GM23248 (cell line): ENCODE results near the gene MPDU1. TPM values are rescaled to one million over a fixed set of nuclear protein-coding genes. Genes with fewer than 3 reads are reported as not detected.

Experiments
- DNase-seq: peaks from one replicate; pipeline ENCODE4 v3.0.0-alpha.2; 2015
- H2AFZ ChIP-seq: fragments of 200-600 bp; sonication (generic); 2 replicates; pipeline ENCODE4 v1.6.1; 2016; ENCODE audit warnings: antibody characterized with exemption
- H3F3A ChIP-seq: fragments of 200-600 bp; sonication (generic); 2 replicates; pipeline ENCODE4 v1.6.1; 2016; ENCODE audit warnings: mild to moderate bottlenecking, antibody characterized with exemption, mixed run types; ENCODE audit not compliant: insufficient read depth
- H3K27ac ChIP-seq: fragments of 200-600 bp; sonication (generic); 2 replicates; pipeline ENCODE4 v1.5.1; 2016; ENCODE audit warnings: mild to moderate bottlenecking
- H3K27me3 ChIP-seq: fragments of 200-600 bp; sonication (generic); replicated peaks from 2 replicates; pipeline ENCODE4 v1.6.1; 2016; ENCODE audit warnings: mild to moderate bottlenecking; ENCODE audit not compliant: insufficient read depth
- H3K36me3 ChIP-seq: fragments of 200-600 bp; sonication (generic); 2 replicates; pipeline ENCODE4 v1.6.1; 2016; ENCODE audit warnings: low read depth, mild to moderate bottlenecking
- H3K4me1 ChIP-seq: fragments of 200-600 bp; sonication (generic); 2 replicates; pipeline ENCODE4 v1.6.1; 2016; ENCODE audit warnings: mild to moderate bottlenecking; ENCODE audit not compliant: insufficient read depth
- H3K4me2 ChIP-seq: fragments of 200-600 bp; sonication (generic); one replicate; pipeline ENCODE4 v1.6.1; 2016; ENCODE audit warnings: mild to moderate bottlenecking; ENCODE audit not compliant: unreplicated experiment
- H3K4me3 ChIP-seq: fragments of 200-600 bp; sonication (generic); 2 replicates; pipeline ENCODE4 v1.5.1; 2016; ENCODE audit warnings: mild to moderate bottlenecking
- H3K79me2 ChIP-seq: fragments of 200-600 bp; sonication (generic); 2 replicates; pipeline ENCODE4 v1.6.1; 2016; ENCODE audit warnings: mild to moderate bottlenecking; ENCODE audit not compliant: insufficient read depth
- H3K9ac ChIP-seq: fragments of 200-600 bp; sonication (generic); 2 replicates; pipeline ENCODE4 v1.6.1; 2016; ENCODE audit warnings: mild to moderate bottlenecking
- H3K9me2 ChIP-seq: fragments of 200-600 bp; sonication (generic); 2 replicates; pipeline ENCODE4 v1.6.1; 2016; ENCODE audit warnings: mixed run types, mild to moderate bottlenecking, moderate library complexity; ENCODE audit not compliant: insufficient read depth
- H3K9me3 ChIP-seq: fragments of 200-600 bp; sonication (generic); one replicate; pipeline ENCODE4 v1.6.1; 2017; ENCODE audit warnings: low read depth
- H4K20me1 ChIP-seq: fragments of 200-600 bp; sonication (generic); 2 replicates; pipeline ENCODE4 v1.6.0; 2016; ENCODE audit not compliant: insufficient read depth
- EZH2 ChIP-seq: fragments of 200-600 bp; sonication (generic); IDR thresholded peaks from 2 replicates; pipeline ENCODE4 v1.6.1; 2018; ENCODE audit warnings: antibody characterized with exemption, mild to moderate bottlenecking; ENCODE audit not compliant: insufficient read depth, poor library complexity, severe bottlenecking
- EZH2phosphoT487 ChIP-seq: fragments of 200-600 bp; sonication (generic); IDR thresholded peaks from 2 replicates; pipeline ENCODE4 v1.6.1; 2018; ENCODE audit warnings: antibody characterized with exemption, moderate library complexity, mild to moderate bottlenecking, low read depth; ENCODE audit not compliant: insufficient read depth
- WGBS, 2 experiments: methylation state at CpG; one replicate each; pipeline ENCODE4 v1.1.6; 2015 to 2017; ENCODE audit warnings: low lambda C conversion rate in 2 of 2, low coverage in 1 of 2; ENCODE audit errors: missing lambda C conversion rate in 2 of 2; 5-methylcytosine and 5-hydroxymethylcytosine counted together
- in situ Hi-C: fragments of 300-500 bp; cut with MboI; formaldehyde crosslinking; loops from 2 replicates; pipeline ENCODE4 v1.15.0; 2020
- polyA plus RNA-seq: library from polyadenylated mRNA; unstranded; fragments of >200 nt; fragmentation: Nextera tagmentation; extraction: Ambion mirVana; gene quantifications from 2 replicates; pipeline ENCODE4 v1.2.1, GENCODE V29; 2016
- small RNA-seq: library from RNA; depleted of rRNA; stranded (forward); fragments of <200 nt; gene quantifications from one replicate; pipeline ENCODE3, GENCODE V24; 2014; ENCODE audit warnings: low read depth, low replicate concordance
- total RNA-seq: library from RNA; depleted of rRNA; stranded (reverse); fragments of >200 nt; shearing (Covaris generic); gene quantifications from 2 replicates; pipeline ENCODE4 v1.2.3, GENCODE V29; 2014; rRNA removed

Gene MPDU1
- total and polyA plus RNA-seq, 2 experiments from 2014 or later: 65.9 to 195 TPM

- DNase-seq: peak; percentile 79
- peak overlapping the region; percentile 41; the same call in 1 of the 2 replicates for H3K9ac ChIP-seq
- H2AFZ ChIP-seq: peak overlapping the region; percentile 80
- no peaks in the 10 kb centered on the region for H3K79me2 ChIP-seq
- TF ChIP-seq EZH2phosphoT487: no peak
- no peak for TF ChIP-seq EZH2
- H3K9me3 ChIP-seq: no peaks in the 10 kb centered on the region
- WGBS, 2 experiments: 14 to 17% methylated on average over 6 of the region's 6 CpGs
- no peaks in the 10 kb centered on the region for H3K9me2 ChIP-seq
- H3K27ac ChIP-seq: no peak overlapping the region
- H3K4me2 ChIP-seq: no peak overlapping the region
- no peaks in the 10 kb centered on the region for H4K20me1 ChIP-seq
- H3F3A ChIP-seq: no peaks in the 10 kb centered on the region
- H3K4me1 ChIP-seq: no peaks in the 10 kb centered on the region
- H3K36me3 ChIP-seq: no peaks in the 10 kb centered on the region
- H3K4me3 ChIP-seq: no peak overlapping the region
- in situ Hi-C loops: loop anchor here (10.0 kb wide), 1 partner anchor 152 kb away; no protein-coding TSS in a partner anchor
- H3K27me3 ChIP-seq: no peaks in the 10 kb centered on the region
Measured at GRCh38 chr17:7632492-7632894, 48.8 kb downstream of the MPDU1 start.

GRCh38 chr17:7633093-7633492 is 49.4 kb downstream of the MPDU1 start:
- Histone ChIP-seq H3K36me3 (no peaks in the 10 kb centered on the region), H3K9me2 (no peaks in the 10 kb centered on the region), H3K4me3 (no peak overlapping the region), H3K79me2 (no peaks in the 10 kb centered on the region), H4K20me1 (no peaks in the 10 kb centered on the region), H3K4me2 (no peak overlapping the region), H3K9me3 (no peaks in the 10 kb centered on the region), H3K27me3 (no peaks in the 10 kb centered on the region), H3F3A (no peaks in the 10 kb centered on the region), H3K9ac (0 out of 2 replicates have a peak overlapping the region, but pooled peaks have one; percentile 41), H3K27ac (no peak overlapping the region), H3K4me1 (no peaks in the 10 kb centered on the region), H2AFZ (no peak overlapping the region)
- no peak for DNase-seq
- in situ Hi-C loops: loop anchor here (10.0 kb wide), 1 partner anchor 152 kb away; no protein-coding TSS in a partner anchor
- TF ChIP-seq EZH2phosphoT487: no peak
- no peak for TF ChIP-seq EZH2
- 54 to 70% methylated on average over 2 of the region's 2 CpGs for WGBS, 2 experiments

GRCh38 chr17:7634384-7634783 is 50.7 kb downstream of the MPDU1 start:
- H2AFZ ChIP-seq: no peak overlapping the region
- no peak overlapping the region for H3K4me2 ChIP-seq
- in situ Hi-C loops: loop anchor here (10.0 kb wide), 1 partner anchor 150 kb away; no protein-coding TSS in a partner anchor

GRCh38 chr17:7636163-7636562 is 52.5 kb downstream of the MPDU1 start:
- no peak overlapping the region for H3K9ac ChIP-seq
- H3K9me3 ChIP-seq: no peaks in the 10 kb centered on the region
- in situ Hi-C loops: loop anchor here (10.0 kb wide), 1 partner anchor 149 kb away; no protein-coding TSS in a partner anchor
- 56 to 61% methylated on average over 5 of the region's 5 CpGs for WGBS, 2 experiments
- H3K4me3 ChIP-seq: no peak overlapping the region
- no peaks in the 10 kb centered on the region for H3K9me2 ChIP-seq
- TF ChIP-seq EZH2phosphoT487 (no peak), EZH2 (no peak)
- no peak overlapping the region for H3K4me2 ChIP-seq
- no peaks in the 10 kb centered on the region for H3F3A ChIP-seq
- no peak overlapping the region for H2AFZ ChIP-seq
- H3K36me3 ChIP-seq: no peaks in the 10 kb centered on the region
- no peaks in the 10 kb centered on the region for H3K27me3 ChIP-seq
- H4K20me1 ChIP-seq: no peaks in the 10 kb centered on the region
- DNase-seq: no peak
- H3K27ac ChIP-seq: no peak overlapping the region
- H3K4me1 ChIP-seq: no peaks in the 10 kb centered on the region
- no peaks in the 10 kb centered on the region for H3K79me2 ChIP-seq

More at GRCh38 chr17:7634384-7634783, 50.7 kb downstream of the MPDU1 start:
- H3K4me3 ChIP-seq: no peak overlapping the region
- H3K4me1 ChIP-seq: no peaks in the 10 kb centered on the region
- no peaks in the 10 kb centered on the region for H3K36me3 ChIP-seq
- DNase-seq: peak; percentile 54
- H4K20me1 ChIP-seq: no peaks in the 10 kb centered on the region
- no peaks in the 10 kb centered on the region for H3K27me3 ChIP-seq
- no peaks in the 10 kb centered on the region for H3K9me2 ChIP-seq
- H3K79me2 ChIP-seq: no peaks in the 10 kb centered on the region
- 14 to 15% methylated on average over 5 of the region's 5 CpGs for WGBS, 2 experiments
- H3K9ac ChIP-seq: no peak overlapping the region
- H3F3A ChIP-seq: no peaks in the 10 kb centered on the region
- no peaks in the 10 kb centered on the region for H3K9me3 ChIP-seq
- no peak overlapping the region for H3K27ac ChIP-seq
- TF ChIP-seq EZH2 (no peak), EZH2phosphoT487 (no peak)

Small RNA genes within 50 kb of the gene (small RNA-seq; reads per million reads assigned to genes)
- gene CD68 (not detected), gene RF00019 (not detected), gene SNORA48 (not detected), gene SNORD10 (not detected)

Other genes starting within 250 kb of the MPDU1 start
- gene ACAP1, start 247.3 kb upstream of the MPDU1 start, total RNA-seq: 0.89 and 4.4 TPM in 2 replicates
- 15.6 and 15.7 TPM in 2 replicates for gene ACAP1, start 247.3 kb upstream of the MPDU1 start, polyA plus RNA-seq
- gene KCTD11, start 231.7 kb upstream of the MPDU1 start, total RNA-seq: 24.9 and 27.2 TPM in 2 replicates
- gene KCTD11, start 231.7 kb upstream of the MPDU1 start, polyA plus RNA-seq: 15.5 and 16.2 TPM in 2 replicates
- gene TMEM95, start 228.7 kb upstream of the MPDU1 start, total RNA-seq: not detected in 2 replicates
- not detected in 2 replicates for gene TMEM95, start 228.7 kb upstream of the MPDU1 start, polyA plus RNA-seq
- 0.43 and 2.7 TPM in 2 replicates for gene TNK1, start 202.8 kb upstream of the MPDU1 start, total RNA-seq
- gene TNK1, start 202.8 kb upstream of the MPDU1 start, polyA plus RNA-seq: 1.1 and 1.2 TPM in 2 replicates
- gene PLSCR3, start 189.3 kb upstream of the MPDU1 start, total RNA-seq: 72.8 and 73.9 TPM in 2 replicates
- 136 and 153 TPM in 2 replicates for gene PLSCR3, start 189.3 kb upstream of the MPDU1 start, polyA plus RNA-seq
- gene TMEM256, start 179.8 kb upstream of the MPDU1 start, total RNA-seq: 18.0 and 59.3 TPM in 2 replicates
- 40.1 and 44.2 TPM in 2 replicates for gene TMEM256, start 179.8 kb upstream of the MPDU1 start, polyA plus RNA-seq
- gene NLGN2, start 176.0 kb upstream of the MPDU1 start, total RNA-seq: 8.0 and 9.5 TPM in 2 replicates
- gene NLGN2, start 176.0 kb upstream of the MPDU1 start, polyA plus RNA-seq: 3.3 and 3.5 TPM in 2 replicates
- gene SPEM1, start 163.5 kb upstream of the MPDU1 start, total RNA-seq: not detected in 2 replicates
- not detected in 2 replicates for gene SPEM1, start 163.5 kb upstream of the MPDU1 start, polyA plus RNA-seq
- gene SPEM2, start 158.2 kb upstream of the MPDU1 start, total RNA-seq: not detected in 2 replicates
- not detected in 2 replicates for gene SPEM2, start 158.2 kb upstream of the MPDU1 start, polyA plus RNA-seq
- gene SPEM3, start 155.0 kb upstream of the MPDU1 start, total RNA-seq: not detected in 2 replicates
- not detected in 2 replicates for gene SPEM3, start 155.0 kb upstream of the MPDU1 start, polyA plus RNA-seq
- 3.2 and 7.7 TPM in 2 replicates for gene TMEM102, start 148.4 kb upstream of the MPDU1 start, total RNA-seq
- 3.4 and 4.3 TPM in 2 replicates for gene TMEM102, start 148.4 kb upstream of the MPDU1 start, polyA plus RNA-seq
- gene FGF11, start 144.3 kb upstream of the MPDU1 start, total RNA-seq: not detected in 2 replicates
- gene FGF11, start 144.3 kb upstream of the MPDU1 start, polyA plus RNA-seq: 0.22 and 0.36 TPM in 2 replicates
- gene CHRNB1, start 138.8 kb upstream of the MPDU1 start, total RNA-seq: 3.9 and 4.9 TPM in 2 replicates
- 3.5 and 4.2 TPM in 2 replicates for gene CHRNB1, start 138.8 kb upstream of the MPDU1 start, polyA plus RNA-seq
- 32.9 and 35.9 TPM in 2 replicates for gene ZBTB4, start 104.2 kb upstream of the MPDU1 start, total RNA-seq
- gene ZBTB4, start 104.2 kb upstream of the MPDU1 start, polyA plus RNA-seq: 17.7 and 18.2 TPM in 2 replicates
- not detected in 2 replicates for gene SLC35G6, start 102.4 kb upstream of the MPDU1 start, total RNA-seq
- 0.14 TPM in 1 of 2 replicates, not detected in the other for gene SLC35G6, start 102.4 kb upstream of the MPDU1 start, polyA plus RNA-seq
- gene POLR2A, start 99.5 kb upstream of the MPDU1 start, total RNA-seq: 45.9 and 46.2 TPM in 2 replicates
- gene POLR2A, start 99.5 kb upstream of the MPDU1 start, polyA plus RNA-seq: 74.1 and 75.7 TPM in 2 replicates
- gene TNFSF12, start 34.8 kb upstream of the MPDU1 start, total RNA-seq: 21.9 and 34.3 TPM in 2 replicates
- gene TNFSF12, start 34.8 kb upstream of the MPDU1 start, polyA plus RNA-seq: 14.0 and 18.7 TPM in 2 replicates
- gene TNFSF13, start 25.1 kb upstream of the MPDU1 start, total RNA-seq: 1.5 TPM in 1 of 2 replicates, not detected in the other
- 1.4 and 2.0 TPM in 2 replicates for gene TNFSF13, start 25.1 kb upstream of the MPDU1 start, polyA plus RNA-seq
- gene SENP3, start 21.9 kb upstream of the MPDU1 start, total RNA-seq: 82.5 and 111 TPM in 2 replicates
- gene SENP3, start 21.9 kb upstream of the MPDU1 start, polyA plus RNA-seq: 1.3 and 1.9 TPM in 2 replicates
- gene CD68, start 4.2 kb upstream of the MPDU1 start, total RNA-seq: 51.1 and 55.0 TPM in 2 replicates
- 84.5 and 88.1 TPM in 2 replicates for gene CD68, start 4.2 kb upstream of the MPDU1 start, polyA plus RNA-seq
- 3.9 TPM in 1 of 2 replicates, not detected in the other for gene SOX15, start 6.2 kb downstream of the MPDU1 start, total RNA-seq
- gene SOX15, start 6.2 kb downstream of the MPDU1 start, polyA plus RNA-seq: 0.71 and 1.1 TPM in 2 replicates
- gene FXR2, start 31.0 kb downstream of the MPDU1 start, total RNA-seq: 44.5 and 57.1 TPM in 2 replicates
- gene FXR2, start 31.0 kb downstream of the MPDU1 start, polyA plus RNA-seq: 10.9 and 13.5 TPM in 2 replicates
- gene SAT2, start 44.0 kb downstream of the MPDU1 start, total RNA-seq: 21.5 and 31.8 TPM in 2 replicates
- 41.4 and 43.5 TPM in 2 replicates for gene SAT2, start 44.0 kb downstream of the MPDU1 start, polyA plus RNA-seq
- gene SHBG, start 46.3 kb downstream of the MPDU1 start, total RNA-seq: 6.1 TPM in 1 of 2 replicates, not detected in the other
- gene SHBG, start 46.3 kb downstream of the MPDU1 start, polyA plus RNA-seq: 0.96 and 1.0 TPM in 2 replicates
- gene ATP1B2, start 67.1 kb downstream of the MPDU1 start, total RNA-seq: not detected in 2 replicates
- gene ATP1B2, start 67.1 kb downstream of the MPDU1 start, polyA plus RNA-seq: 0.24 TPM in 1 of 2 replicates, not detected in the other
- 26.2 and 42.7 TPM in 2 replicates for gene TP53, start 103.6 kb downstream of the MPDU1 start, total RNA-seq
- 29.8 and 30.8 TPM in 2 replicates for gene TP53, start 103.6 kb downstream of the MPDU1 start, polyA plus RNA-seq
- 1.6 and 5.9 TPM in 2 replicates for gene WRAP53, start 104.6 kb downstream of the MPDU1 start, total RNA-seq
- gene WRAP53, start 104.6 kb downstream of the MPDU1 start, polyA plus RNA-seq: 11.8 and 13.1 TPM in 2 replicates
- 1.8 and 3.0 TPM in 2 replicates for gene EFNB3, start 121.3 kb downstream of the MPDU1 start, total RNA-seq
- 0.96 and 0.99 TPM in 2 replicates for gene EFNB3, start 121.3 kb downstream of the MPDU1 start, polyA plus RNA-seq
- gene DNAH2, start 133.9 kb downstream of the MPDU1 start, total RNA-seq: not detected in 2 replicates
- gene DNAH2, start 133.9 kb downstream of the MPDU1 start, polyA plus RNA-seq: not detected in 2 replicates